ENCODE results near the gene INPP5A. TPM values are rescaled to one million over a fixed set of nuclear protein-coding genes. Genes with fewer than 3 reads are reported as not detected.

INPP5A gene
- total and polyA plus RNA-seq, 10 of the 15 experiments (the other 5 are each of a cell fraction or from before 2014, with no cell fraction given) = 0.52 to 15.0 (median 6.3) TPM

- Histone ChIP-seq H3K79me2 (ENCODE audit: control insufficient read depth, insufficient read depth, low read length) (no peaks in the 10 kb centered on the region), H3K9ac (ENCODE audit: control insufficient read depth, insufficient read depth, low read length) (no peak overlapping the region), H4K20me1 (ENCODE audit: control insufficient read depth, insufficient read depth) (no peaks in the 10 kb centered on the region), H3K4me2 (ENCODE audit: control insufficient read depth, insufficient read depth) (no peak overlapping the region), H3K4me1 (ENCODE audit: control insufficient read depth, insufficient read depth, low read length) (no peaks in the 10 kb centered on the region), H3K27ac (ENCODE audit: control insufficient read depth, insufficient read depth) (no peak overlapping the region), H3K36me3 (ENCODE audit: control insufficient read depth in 2 of 2, insufficient read depth in 2 of 2, low read length in 1 of 2) (no peaks in the 10 kb centered on the region; a peak in 1 of 4 replicates), H3K27me3 (replicated peaks in 1 of 2; ENCODE audit: control insufficient read depth in 2 of 2, insufficient read depth in 2 of 2, low read length in 1 of 2) (no peaks in the 10 kb centered on the region), H2AFZ (ENCODE audit: control insufficient read depth, low read depth, low read length) (no peak overlapping the region), H3K9me3 (replicated peaks; ENCODE audit: control insufficient read depth, insufficient read depth, low read length) (no peaks in the 10 kb centered on the region), H3K4me3 (no peak overlapping the region)
- ChIA-PET POLR2A (interaction anchor here (0.5 kb wide), 1 partner anchor 36 kb away, joined by 3 read pairs; no protein-coding TSS in a partner anchor), CTCF (interaction anchor here (1.1 to 1.6 kb wide), 2 partner anchors 96 to 170 kb away, joined by 4 read pairs; no protein-coding TSS in a partner anchor), SMC1A (ENCODE audit: uncharacterized antibody, unreplicated experiment) (interaction anchor here (0.7 to 6.0 kb wide), 2 partner anchors 91 to 173 kb away, joined by 3 to 33 read pairs; no protein-coding TSS in a partner anchor), RAD21 (ENCODE audit: unreplicated experiment) (interaction anchor here (2.4 kb wide), 1 partner anchor 173 kb away, joined by 12 read pairs; no protein-coding TSS in a partner anchor)
- in situ Hi-C loops (cut with MboI) (loop anchor here (10.0 kb wide), 1 partner anchor 407 kb away; no protein-coding TSS in a partner anchor), intact Hi-C loops (cut with micrococcal nuclease; ENCODE audit: unreplicated experiment) (no loop called here)
- 86% methylated on average over 13 of the region's 13 CpGs for WGBS (ENCODE audit: insufficient coverage, insufficient replicate concordance, low lambda C conversion rate, missing lambda C conversion rate)
- FAIRE-seq (no peak), ATAC-seq (no peak), DNase-seq (ENCODE audit: low read depth, low spot score) (no peak)
- BruUV-seq (replicated peaks) = no TSS peak
- TF ChIP-seq ZSCAN29 (IDR thresholded peaks at IDR 0.05) (no peak), BRCA1 (IDR thresholded peaks at IDR 0.05; ENCODE audit: low read depth, low read length) (no peak), ZBED1 (IDR thresholded peaks at IDR 0.05; ENCODE audit: borderline replicate concordance) (no peak), IRF4 (IDR thresholded peaks at IDR 0.05; ENCODE audit: low read depth, low read length) (no peak), HDGF (IDR thresholded peaks at IDR 0.05) (no peak), MEF2B (IDR thresholded peaks at IDR 0.05; ENCODE audit: partially characterized antibody, poor library complexity, severe bottlenecking) (no peak), JUNB (IDR thresholded peaks at IDR 0.05) (no peak), ETV6 (conservative IDR thresholded peaks at IDR 0.05 in 1 of 2, IDR thresholded peaks at IDR 0.05 in 1 of 2; ENCODE audit: borderline replicate concordance in 1 of 2, low read depth in 1 of 2) (no peak)
These were observed 94.5 kb downstream of the INPP5A start for GRCh38 chr10:132632091-132632561.

All from GM12878 (cell line).